Mammary epithelial cell (primary cell): ENCODE results near the gene ZBTB26.

Experiments
- CTCF ChIP-seq, 2 donors: IDR thresholded peaks in 1 of 2; conservative IDR thresholded peaks in 1 of 2; 2 replicates each; pipeline ENCODE4 v1.5.1; 2011 to 2012; ENCODE audit warnings: inconsistent platforms in 2 of 2, low read length in 2 of 2, mild to moderate bottlenecking in 2 of 2, control low read depth in 1 of 2, low read depth in 1 of 2; ENCODE audit not compliant: insufficient read depth in 1 of 2; ENCODE audit errors: extremely low read depth in 1 of 2
- EZH2 ChIP-seq: IDR thresholded peaks from 2 replicates; pipeline ENCODE4 v1.6.1; 2012; ENCODE audit warnings: low read length, inconsistent platforms, borderline replicate concordance

DNA sequence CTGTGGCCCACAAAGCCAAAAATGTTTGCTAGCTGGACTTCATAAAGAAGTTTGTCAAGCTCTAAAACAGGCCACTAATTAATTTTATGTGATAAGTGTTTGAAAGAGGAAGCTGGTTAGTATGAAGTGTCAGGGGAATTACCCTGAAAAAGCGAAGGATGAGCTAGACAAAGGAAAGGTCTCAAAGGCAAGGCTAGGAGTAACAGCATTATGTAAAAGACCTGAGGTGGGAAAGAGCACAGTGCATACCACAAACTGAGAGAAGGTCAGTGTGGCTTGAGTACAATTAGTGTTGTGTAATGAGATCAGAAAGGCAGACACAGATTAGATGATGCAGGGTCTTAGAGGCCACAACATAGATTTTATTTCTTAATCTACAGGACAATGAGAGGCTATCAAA is 55.8 kb downstream of the ZBTB26 start:
- TF ChIP-seq CTCF (conservative IDR thresholded peaks at IDR 0.05 in 1 of 2, IDR thresholded peaks at IDR 0.05 in 1 of 2; ENCODE audit: extremely low read depth in 1 of 2, insufficient read depth in 1 of 2, low read depth in 1 of 2, low read length in 2 of 2) (no peak), EZH2 (no peak)
